Measurements from ENCODE around the gene KLF15. TPM values are rescaled to one million over a fixed set of nuclear protein-coding genes. Genes with fewer than 3 reads are reported as not detected.

The KLF15 gene
- total and polyA plus RNA-seq, 2 of the 8 experiments (the other 6 are each of a cell fraction or from before 2014, with no cell fraction given), result 15.7 to 19.5 TPM

DNA sequence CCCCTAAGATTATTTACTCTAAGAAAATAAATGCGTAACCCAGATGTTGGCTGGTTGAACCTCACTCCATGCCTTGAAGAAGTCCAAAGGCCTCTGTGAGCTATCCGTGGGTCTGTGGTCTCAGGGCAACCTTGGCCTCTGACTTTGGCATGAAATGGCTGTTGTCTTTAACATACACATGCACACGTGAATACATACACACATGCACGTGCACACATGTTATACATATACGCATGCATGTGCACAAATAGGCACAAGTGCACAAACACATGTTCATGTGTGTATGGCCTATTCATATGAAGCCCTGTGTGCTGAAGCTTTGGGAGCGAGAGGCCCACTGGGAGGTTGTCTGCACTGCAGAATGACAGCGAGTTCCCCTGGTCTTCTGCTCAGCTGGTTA is 50.8 kb downstream of the KLF15 start:
- peaks cover 8 to 12% of the 10 kb centered on the region in 2 experiments for H3K9me3 ChIP-seq (ENCODE audit: insufficient read depth in 2 of 2, low read depth in 1 of 2, low read length in 1 of 2)
- H2BK12ac ChIP-seq (ENCODE audit: low read depth, low read length), result no peak overlapping the region
- no peak overlapping the region for H3K23ac ChIP-seq (ENCODE audit: insufficient read length)
- H3K23me2 ChIP-seq (ENCODE audit: low read depth, low read length), result no peaks in the 10 kb centered on the region
- no peak overlapping the region for H2BK120ac ChIP-seq (replicated peaks; ENCODE audit: low read depth, low read length)
- ChIA-PET CTCF (ENCODE audit: partially characterized antibody) (interaction anchor here (0.6 to 1.2 kb wide), 3 partner anchors 37 to 105 kb away, joined by 3 read pairs; no protein-coding TSS in a partner anchor), POLR2A (ENCODE audit: partially characterized antibody) (no interaction called here)
- H4K8ac ChIP-seq (ENCODE audit: extremely low read depth, insufficient read depth, low read length), result no peak overlapping the region
- H3K79me1 ChIP-seq (ENCODE audit: low read depth, low read length), result no peaks in the 10 kb centered on the region
- H2BK5ac ChIP-seq (ENCODE audit: low read depth, low read length), result no peak overlapping the region
- no peak overlapping the region for H3K9ac ChIP-seq (replicated peaks in 1 of 4; ENCODE audit: extremely low read depth in 1 of 4, low read depth in 3 of 4, low read length in 3 of 4)
- no peak overlapping the region for H3K4me2 ChIP-seq (ENCODE audit: insufficient read depth in 1 of 2, low read depth in 2 of 2, low read length in 2 of 2)
- no peaks in the 10 kb centered on the region for H3K36me3 ChIP-seq (ENCODE audit: control insufficient read depth in 2 of 4, insufficient read depth in 4 of 4, low read length in 3 of 4)
- H3K14ac ChIP-seq (ENCODE audit: insufficient read length), result no peak overlapping the region
- no peak overlapping the region for H2BK20ac ChIP-seq (ENCODE audit: low read length)
- H3K56ac ChIP-seq (replicated peaks; ENCODE audit: insufficient read length, low read depth, low read length), result no peak overlapping the region
- H3K18ac ChIP-seq (ENCODE audit: extremely low read depth, low read length), result no peak overlapping the region
- no peak overlapping the region for H3K4ac ChIP-seq (replicated peaks; ENCODE audit: insufficient read length, low read depth, low read length)
- no peak overlapping the region for H3K4me3 ChIP-seq (ENCODE audit: extremely low read depth in 1 of 4, insufficient read depth in 2 of 4, low read depth in 3 of 4, low read length in 4 of 4)
- no peaks in the 10 kb centered on the region for H4K20me1 ChIP-seq (replicated peaks in 1 of 2; ENCODE audit: control insufficient read depth in 1 of 2, insufficient read depth in 2 of 2, low read length in 2 of 2)
- FAIRE-seq (no peak), DNase-seq (ENCODE audit: low read depth in 1 of 2, low spot score in 2 of 2) (no peak)
- no peak overlapping the region for H2AFZ ChIP-seq (ENCODE audit: low read length)
- H3K79me2 ChIP-seq (ENCODE audit: control insufficient read depth in 1 of 2, insufficient read depth in 2 of 2, low read length in 2 of 2), result no peaks in the 10 kb centered on the region
- peaks cover 0 to 2% (median 0%) of the 10 kb centered on the region in 4 experiments; a peak in 1 of 7 replicates for H3K27me3 ChIP-seq (replicated peaks in 1 of 4; ENCODE audit: control insufficient read depth in 3 of 4, extremely low read depth in 1 of 4, insufficient read depth in 3 of 4, low read length in 3 of 4)
- 85% methylated on average over 7 of the region's 7 CpGs; no CpG with 5 or more reads in 1 of the 2 experiments for WGBS, 2 experiments (ENCODE audit: extremely low coverage in 1 of 2, insufficient coverage in 1 of 2, insufficient read length in 1 of 2, insufficient replicate concordance in 2 of 2, low coverage in 1 of 2, low lambda C conversion rate in 2 of 2, missing lambda C conversion rate in 1 of 2)
- H2BK15ac ChIP-seq (ENCODE audit: low read length), result no peak overlapping the region
- no peak overlapping the region for H4K5ac ChIP-seq (ENCODE audit: insufficient read length, low read depth, low read length)
- H3K27ac ChIP-seq (ENCODE audit: low read depth, low read length), result no peak overlapping the region
- no peaks in the 10 kb centered on the region for H3K4me1 ChIP-seq (replicated peaks in 1 of 4; ENCODE audit: control insufficient read depth in 3 of 4, insufficient read depth in 4 of 4, low read length in 3 of 4)
- no peak overlapping the region for H4K91ac ChIP-seq (replicated peaks; ENCODE audit: insufficient read length, low read length)
- no peak overlapping the region for H2AK5ac ChIP-seq (ENCODE audit: low read depth, low read length)
- TF ChIP-seq BCL11A (IDR thresholded peaks at IDR 0.05; ENCODE audit: low read depth in 2 of 2, low read length in 2 of 2) (no peak), EP300 (IDR thresholded peaks at IDR 0.05; ENCODE audit: borderline replicate concordance in 1 of 2, low read depth in 2 of 2, low read length in 2 of 2) (no peak), NANOG (IDR thresholded peaks at IDR 0.05; ENCODE audit: insufficient read depth, low read depth, low read length, poor library complexity, severe bottlenecking) (no peak), GABPA (IDR thresholded peaks at IDR 0.05; ENCODE audit: borderline replicate concordance, insufficient read depth, low read length) (no peak), CBX8 (IDR thresholded peaks at IDR 0.05; ENCODE audit: borderline replicate concordance, low read depth, low read length) (no peak), POLR2A (IDR thresholded peaks at IDR 0.05; ENCODE audit: control extremely low read depth in 1 of 2, low read depth in 2 of 2, low read length in 2 of 2) (no peak), KDM4A (IDR thresholded peaks at IDR 0.05; ENCODE audit: low read depth, low read length, severe bottlenecking) (no peak), SP2 (IDR thresholded peaks at IDR 0.05; ENCODE audit: low read length) (no peak), HDAC6 (IDR thresholded peaks at IDR 0.05; ENCODE audit: low read depth, low read length) (no peak), BACH1 (IDR thresholded peaks at IDR 0.05; ENCODE audit: low read length) (no peak), TCF12 (IDR thresholded peaks at IDR 0.05; ENCODE audit: low read depth, low read length) (no peak), POLR2AphosphoS5 (IDR thresholded peaks at IDR 0.05; ENCODE audit: low read depth, low read length) (no peak), CHD1 (IDR thresholded peaks at IDR 0.05; ENCODE audit: low read depth, low read length) (no peak), SUZ12 (IDR thresholded peaks at IDR 0.05; ENCODE audit: low read length) (no peak)

Measured in H1 (cell line).